GM21447 (cell line): ENCODE results near the gene RMND5A.
"Not testable (repeated sequence)": the region's sequence is repeated elsewhere in the genome, so short reads cannot be mapped to it uniquely, and the experiment has no call there.

ENCODE experiments used
- ATAC-seq: cut with Tn5 transposase; IDR thresholded peaks from one replicate; pipeline ENCODE4 v1.9.1; 2021; ENCODE audit not compliant: unreplicated experiment

The RMND5A gene

GRCh38 chr2:86708126-86708525 is 12.0 kb upstream of the RMND5A start:
- not testable (repeated sequence) for ATAC-seq

DNA sequence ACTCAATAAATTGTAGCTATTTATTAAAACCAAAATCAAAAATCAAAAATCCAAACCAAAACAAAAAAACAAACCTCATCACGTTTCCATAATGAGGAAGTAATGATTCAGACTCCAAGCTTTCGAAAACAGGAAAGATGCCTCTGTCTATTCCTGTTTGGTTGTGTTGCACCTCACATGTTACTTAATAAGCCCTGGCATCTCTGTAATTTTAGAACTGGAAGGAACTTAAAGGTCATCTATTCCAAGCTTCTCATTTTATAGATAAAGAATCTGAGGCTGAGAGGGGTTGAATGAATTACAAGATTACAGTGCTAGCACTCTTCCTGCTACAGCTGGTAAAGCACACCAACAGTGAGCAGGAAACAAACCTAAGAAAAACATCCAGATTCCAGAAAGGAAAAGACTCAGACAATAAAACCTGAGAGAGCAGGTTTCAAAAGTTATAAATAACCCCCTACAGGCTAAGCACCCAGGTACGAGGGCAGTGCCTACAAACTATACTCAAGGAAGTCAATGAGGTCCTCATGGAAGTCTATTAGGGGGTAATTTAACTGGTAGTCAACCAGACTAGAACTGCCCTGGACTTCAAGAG is 5.4 kb upstream of the RMND5A start:
- ATAC-seq, result not testable (repeated sequence)

DNA sequence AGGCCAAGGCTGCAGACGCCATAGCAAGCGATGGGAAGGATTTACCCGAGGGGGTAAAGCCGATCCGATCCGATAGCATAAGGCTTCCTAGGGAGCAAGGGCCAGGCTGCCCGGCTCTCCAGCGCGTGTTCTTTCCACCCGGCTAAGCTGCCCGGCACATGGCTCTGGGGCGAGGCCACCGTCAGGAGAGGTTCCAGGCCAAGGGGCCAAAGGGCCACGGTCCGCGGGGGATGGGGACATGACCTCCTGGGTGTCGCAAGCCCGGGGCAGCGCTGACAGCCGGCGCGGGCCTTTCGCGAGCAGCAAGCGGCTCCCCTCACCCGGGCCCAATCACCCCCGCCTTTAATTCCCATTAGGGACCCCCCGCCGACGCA is 841 bp upstream of the RMND5A start:
- ATAC-seq, result not testable (repeated sequence)

DNA sequence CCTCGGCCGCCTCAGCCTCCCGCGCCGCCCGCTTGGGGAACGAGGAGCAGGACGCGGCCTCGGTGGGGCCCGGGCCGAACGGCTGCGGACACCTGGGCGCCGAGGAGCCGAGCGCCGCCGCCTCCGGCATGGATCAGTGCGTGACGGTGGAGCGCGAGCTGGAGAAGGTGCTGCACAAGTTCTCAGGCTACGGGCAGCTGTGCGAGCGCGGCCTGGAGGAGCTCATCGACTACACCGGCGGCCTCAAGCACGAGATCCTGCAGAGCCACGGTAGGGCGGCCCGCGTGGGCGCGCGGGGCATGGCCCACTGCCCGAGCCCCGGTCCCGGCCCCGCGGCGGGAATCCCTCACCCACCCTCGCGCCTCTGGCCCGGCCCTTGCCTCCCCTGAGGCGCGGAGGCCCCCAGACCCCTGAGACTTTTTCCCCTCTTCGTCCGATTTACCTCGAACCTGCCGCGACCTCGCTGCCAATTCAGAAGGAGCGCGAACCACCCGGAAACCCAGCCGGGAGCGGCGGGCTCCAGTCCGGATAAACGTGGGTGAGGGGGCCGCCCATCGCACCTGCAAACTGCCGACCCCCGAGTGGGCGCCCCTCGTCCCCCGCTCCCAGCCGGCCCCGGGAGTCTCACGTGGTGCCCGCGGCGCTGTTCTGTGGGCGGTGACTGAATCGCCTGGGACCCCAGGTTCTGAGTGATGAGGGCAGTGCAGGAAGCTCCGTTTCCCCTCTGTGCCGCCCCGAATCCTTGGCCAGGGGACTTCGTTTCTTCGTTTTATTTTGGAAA is 639 bp downstream of the RMND5A start:
- peak; percentile 18 for ATAC-seq

- not testable (repeated sequence) for ATAC-seq
Observed at GRCh38 chr2:86725706-86726105, 5.6 kb downstream of the RMND5A start.

DNA sequence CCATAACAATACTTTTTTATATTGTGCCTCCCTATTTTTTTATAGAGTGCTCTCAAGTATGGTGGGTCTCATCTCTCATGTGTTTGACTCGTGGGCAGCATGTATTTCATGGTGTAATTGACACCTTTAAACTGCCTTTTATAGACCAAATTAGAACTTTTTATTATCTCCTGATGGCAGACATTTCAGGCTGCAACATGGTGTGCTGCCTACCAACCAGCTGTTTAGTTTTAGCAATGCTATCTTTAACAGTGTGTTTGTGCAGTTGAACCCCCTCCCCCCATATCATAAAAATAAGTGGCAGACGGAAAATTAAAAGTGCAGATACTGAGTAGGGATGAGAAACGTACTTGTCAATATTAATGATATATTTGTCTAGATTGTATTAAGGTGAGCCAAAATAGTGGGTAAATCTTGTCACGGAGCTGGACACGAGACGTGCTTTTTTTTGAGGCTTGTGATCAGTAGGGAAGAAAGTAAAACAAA is 12.0 kb downstream of the RMND5A start:
- not testable (repeated sequence) for ATAC-seq

DNA sequence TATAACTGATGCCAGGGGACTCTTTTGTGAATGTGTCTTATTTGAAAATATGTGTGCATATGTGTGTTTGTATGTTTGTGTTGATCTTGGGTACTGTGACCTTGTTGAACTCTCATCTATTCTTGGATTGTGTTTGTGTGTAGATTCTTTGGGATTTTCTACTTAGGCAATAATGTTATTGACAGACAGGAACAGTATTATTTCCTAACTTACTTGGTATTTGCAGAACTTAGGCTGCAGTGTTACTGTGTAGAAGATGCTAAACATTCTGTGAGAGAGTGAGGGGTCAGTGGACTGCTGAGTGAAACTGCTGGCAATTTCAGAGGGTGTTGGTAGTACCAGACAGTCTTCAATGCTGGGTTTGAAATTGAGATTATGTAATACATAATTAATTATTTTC is 12.7 kb downstream of the RMND5A start:
- ATAC-seq, result not testable (repeated sequence)

DNA sequence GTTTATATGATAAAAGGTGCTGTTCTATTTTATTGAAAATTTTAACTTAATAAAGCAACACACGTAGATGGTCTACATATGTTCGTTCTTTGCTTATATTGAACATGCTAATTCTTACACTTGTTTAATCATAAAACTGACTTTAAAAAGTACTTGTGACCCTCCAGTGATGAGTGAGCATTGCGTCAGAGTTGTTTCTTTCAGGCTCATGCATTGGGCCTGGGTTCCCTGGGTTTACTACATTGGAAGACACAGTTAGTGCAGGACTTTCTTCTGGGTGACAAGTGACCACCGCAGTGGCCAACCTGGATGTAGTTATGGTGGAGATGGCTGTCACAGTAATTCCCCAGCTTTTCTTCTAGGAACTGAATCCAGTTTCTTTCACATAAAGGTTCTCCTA is 13.4 kb downstream of the RMND5A start:
- ATAC-seq, result not testable (repeated sequence)

DNA sequence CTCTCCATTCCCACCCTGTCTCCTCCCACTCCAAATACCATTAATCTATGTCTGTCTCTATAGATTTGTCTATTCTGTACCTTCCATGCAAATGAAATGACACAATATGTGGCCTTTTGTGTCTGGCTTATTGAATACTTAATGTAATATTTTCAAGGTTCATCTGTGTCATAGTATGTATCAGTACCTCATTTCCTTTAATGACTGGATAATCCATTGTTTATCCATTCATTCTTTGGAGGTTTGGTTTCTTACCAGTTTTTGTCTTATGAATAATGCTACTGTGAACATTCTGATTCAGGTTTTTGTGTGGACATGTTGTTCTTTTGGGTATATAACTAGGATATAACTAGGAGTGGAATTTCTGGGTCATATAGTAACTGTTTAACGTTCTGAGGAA is 14.8 kb downstream of the RMND5A start:
- ATAC-seq, result not testable (repeated sequence)

- ATAC-seq, result not testable (repeated sequence)
Observed at GRCh38 chr2:86739485-86739884, 19.4 kb downstream of the RMND5A start.

DNA sequence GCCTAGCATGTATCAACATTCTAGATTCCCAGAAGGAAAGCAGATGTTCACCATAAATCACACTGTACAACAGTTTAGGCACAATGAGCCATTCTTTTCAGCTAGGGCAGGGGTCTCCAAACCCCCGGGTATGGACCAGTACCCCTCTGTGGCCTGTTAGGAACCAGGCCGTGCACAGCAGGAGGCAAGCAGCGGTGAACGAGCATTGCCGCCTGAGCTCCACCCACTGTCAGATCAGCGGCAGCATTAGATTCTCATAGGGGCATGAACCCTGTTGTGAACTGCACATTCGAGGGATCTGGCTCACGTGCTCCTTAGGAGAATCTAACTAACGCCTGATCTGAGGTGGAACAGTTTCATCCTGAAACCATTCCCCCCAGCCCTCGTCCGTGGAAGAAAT is 19.8 kb downstream of the RMND5A start:
- not testable (repeated sequence) for ATAC-seq

DNA sequence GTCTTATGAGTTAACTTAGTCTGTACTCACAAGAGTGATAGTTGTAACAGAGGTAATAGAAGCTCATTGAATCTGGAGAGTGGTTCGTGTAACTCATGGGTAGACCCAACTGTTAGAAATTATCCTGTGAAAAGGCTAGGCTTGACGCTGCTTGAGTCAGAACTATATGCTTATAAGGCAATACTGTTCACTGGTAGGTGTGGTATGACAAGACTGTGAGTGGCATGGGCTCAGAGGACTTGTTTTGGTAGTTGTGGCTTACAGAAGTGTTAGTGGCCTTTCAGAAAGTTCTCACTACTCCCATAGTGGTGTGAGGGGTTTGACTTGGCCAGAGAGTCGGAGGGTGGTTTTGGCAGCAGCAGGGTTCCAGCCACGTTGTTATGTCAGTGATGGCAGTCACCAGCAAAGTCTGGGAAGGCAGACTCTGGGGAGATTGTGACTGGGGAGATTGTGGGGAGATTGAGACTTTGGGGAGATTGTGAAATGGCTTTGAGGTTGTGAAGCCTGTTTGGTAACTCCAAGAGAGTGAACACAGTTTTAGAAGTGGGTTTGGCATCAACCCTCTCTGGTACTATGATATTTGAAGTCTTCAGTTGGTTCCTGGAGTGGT is 21.9 kb downstream of the RMND5A start:
- ATAC-seq, result not testable (repeated sequence)

DNA sequence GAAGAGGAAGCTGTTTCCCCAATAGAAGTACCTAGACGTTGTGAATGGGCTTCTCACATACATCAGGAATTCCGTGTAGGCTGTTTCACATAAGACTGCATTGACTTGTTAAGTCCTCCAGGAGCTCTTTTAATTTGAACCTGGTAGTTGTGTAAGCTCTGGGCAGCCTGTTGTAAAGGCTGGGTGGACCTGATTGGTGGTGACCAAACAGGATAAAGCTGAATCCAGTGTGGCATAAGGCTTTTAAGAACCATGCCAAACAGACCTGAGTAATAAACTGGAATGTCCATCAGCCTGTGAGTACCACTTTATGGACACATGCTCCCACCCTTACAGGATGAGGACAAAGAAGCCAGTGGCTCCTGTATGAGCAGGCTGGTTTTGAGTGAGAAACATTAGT is 24.1 kb downstream of the RMND5A start:
- no peak for ATAC-seq

DNA sequence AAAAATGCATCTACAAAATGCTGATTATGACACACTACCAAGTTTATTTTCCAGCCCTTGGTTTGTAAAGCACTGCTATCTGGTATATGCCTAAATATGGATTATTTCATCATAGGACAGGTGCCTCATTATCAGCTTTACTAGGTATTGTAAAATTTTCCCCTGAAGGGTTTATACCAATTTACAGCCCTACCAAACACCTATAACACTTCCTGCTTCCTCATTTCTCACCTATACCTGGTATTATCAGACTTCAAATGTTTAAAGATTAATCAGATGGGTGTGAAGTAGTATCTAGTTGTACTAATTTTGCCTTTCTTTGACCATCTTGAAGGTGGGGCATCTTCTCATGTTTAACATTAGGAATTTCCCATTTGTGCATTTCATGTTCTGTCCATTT is 26.8 kb downstream of the RMND5A start:
- no peak for ATAC-seq

DNA sequence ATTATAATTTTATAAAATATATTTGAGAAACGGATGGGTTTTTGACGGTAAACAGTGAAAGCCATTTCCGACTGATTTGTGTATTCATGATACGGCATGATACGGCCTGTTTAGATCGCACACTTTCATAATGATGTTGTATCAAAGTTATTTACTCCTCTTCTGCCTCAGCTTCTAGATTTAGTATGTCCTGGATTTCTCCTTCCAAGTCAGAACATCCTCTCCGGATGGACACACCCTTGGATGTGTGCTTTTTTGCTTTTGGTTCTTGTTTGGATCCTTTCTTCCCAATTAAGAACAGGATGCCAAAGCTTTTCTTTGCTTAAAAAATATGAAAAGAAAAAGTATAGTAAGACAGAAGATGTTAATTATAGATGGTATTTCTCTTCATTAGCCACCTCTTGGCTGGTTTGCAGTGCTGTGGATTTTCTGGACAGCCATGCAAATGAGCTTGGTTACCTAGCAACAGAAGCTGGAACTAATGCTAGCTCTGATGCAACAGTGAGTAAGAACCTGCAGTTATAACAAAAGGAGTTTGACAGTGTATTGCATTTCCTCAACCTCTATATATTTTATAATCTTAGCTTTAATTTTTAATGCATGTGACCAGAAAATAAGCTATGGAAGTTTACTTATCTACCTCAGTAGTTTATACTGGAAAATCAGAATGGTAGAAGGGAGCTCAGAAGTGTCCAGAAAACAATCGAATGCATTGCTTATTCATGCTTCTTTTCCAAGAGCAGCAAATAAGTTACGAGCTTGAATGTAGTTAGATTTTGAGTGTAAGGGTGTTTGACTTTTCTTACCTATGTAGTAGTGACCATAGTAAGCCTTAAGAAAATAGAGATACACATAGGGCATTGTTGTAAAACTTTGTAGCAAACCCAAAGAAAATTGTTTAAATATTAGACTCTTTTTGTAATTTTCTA is 27.9 kb downstream of the RMND5A start:
- ATAC-seq, result no peak

- ATAC-seq, result no peak
Observed at GRCh38 chr2:86750240-86750839, 30.2 kb downstream of the RMND5A start.

DNA sequence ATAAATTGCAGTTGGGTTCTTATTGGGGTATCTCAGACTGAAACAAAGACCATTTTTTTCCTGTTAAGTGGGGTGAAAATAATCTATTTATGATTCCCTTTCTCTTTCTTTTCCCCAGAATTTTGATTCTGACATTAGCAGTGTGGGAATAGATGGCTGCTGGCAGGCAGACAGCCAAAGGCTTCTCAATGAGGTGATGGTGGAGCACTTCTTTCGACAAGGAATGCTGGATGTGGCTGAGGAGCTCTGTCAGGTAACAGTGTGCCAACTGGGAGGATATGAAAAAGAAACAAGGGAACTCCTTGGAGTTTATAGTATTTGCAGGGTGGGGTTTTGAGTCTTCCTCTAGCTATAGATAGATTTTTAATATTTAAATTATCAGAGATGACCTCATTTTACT is 31.7 kb downstream of the RMND5A start:
- ATAC-seq, result no peak

DNA sequence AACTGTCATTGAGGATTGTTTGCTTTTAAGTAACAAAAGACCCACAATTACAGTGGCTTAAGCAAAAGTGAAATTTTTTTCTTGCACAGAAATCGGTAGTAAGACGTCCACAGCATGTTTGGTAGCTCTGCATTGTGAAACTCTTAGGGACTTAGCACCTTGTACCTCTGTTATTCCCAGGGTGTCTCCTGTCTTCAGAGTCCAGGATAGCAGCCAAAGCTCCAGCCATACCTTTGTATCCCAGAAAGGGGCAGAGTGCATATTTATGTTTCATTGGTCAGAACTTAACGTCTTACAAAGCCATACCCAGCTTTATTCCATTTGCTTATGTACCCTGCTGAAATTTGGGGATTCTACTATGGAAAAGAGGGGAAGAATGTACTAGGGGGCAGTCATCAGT is 32.8 kb downstream of the RMND5A start:
- no peak for ATAC-seq

- ATAC-seq, result no peak
Observed at GRCh38 chr2:86753606-86754005, 33.5 kb downstream of the RMND5A start.

DNA sequence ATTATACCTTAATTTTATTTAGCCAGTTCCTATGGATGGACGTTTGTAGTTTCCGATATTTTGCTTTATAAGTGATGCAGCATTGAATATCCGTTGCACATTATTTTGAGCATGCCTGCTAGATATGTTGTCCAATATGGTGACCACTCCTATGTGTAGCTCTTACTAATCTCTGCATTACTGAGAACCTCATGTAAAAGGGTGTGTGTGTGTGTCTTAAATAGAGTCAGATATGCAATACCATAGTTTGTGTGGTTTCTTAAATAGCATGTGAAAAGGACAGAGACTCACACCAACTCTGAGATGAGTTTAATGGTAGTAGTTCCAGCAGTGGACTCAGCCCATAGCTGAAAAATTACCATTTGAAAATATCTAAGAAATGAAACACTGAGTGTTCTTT is 38.3 kb downstream of the RMND5A start:
- ATAC-seq, result no peak

- no peak for ATAC-seq
Observed at GRCh38 chr2:86760371-86760770, 40.3 kb downstream of the RMND5A start.
